HepG2 (cell line): ENCODE data around the gene PXYLP1. TPM values are rescaled to one million over a fixed set of nuclear protein-coding genes. Genes with fewer than 3 reads are reported as not detected.

Experiments
- ATF1 ChIP-seq: IDR thresholded peaks from 2 replicates; pipeline ENCODE4 v1.6.1; 2016; ENCODE audit warnings: mild to moderate bottlenecking, control low read depth
- CBX1 ChIP-seq: IDR thresholded peaks from one replicate; pipeline ENCODE4 v1.6.1; 2016; ENCODE audit warnings: antibody characterized with exemption, low read depth
- ETV5 ChIP-seq: IDR thresholded peaks from 2 replicates; pipeline ENCODE4 v1.6.1; 2018; ENCODE audit warnings: missing biosample characterization, missing genetic modification reagents, inconsistent platforms, borderline replicate concordance
- FOXO1 ChIP-seq: sonication (generic); formaldehyde crosslinking; IDR thresholded peaks from 2 replicates; pipeline ENCODE4 v1.4.0; 2020; ENCODE audit warnings: missing genetic modification reagents
- HMG20B ChIP-seq: conservative IDR thresholded peaks from 2 replicates; pipeline ENCODE4 v1.6.1; 2016; ENCODE audit warnings: missing genetic modification reagents, missing compliant biosample characterization
- KAT2B ChIP-seq: fragments of 150-350 bp; IDR thresholded peaks from 2 replicates; pipeline ENCODE4 v1.6.1; 2014; ENCODE audit warnings: low read depth, low read length, borderline replicate concordance
- KLF16 ChIP-seq, 2 experiments: sonication (generic) in 1 of 2; formaldehyde crosslinking in 1 of 2; IDR thresholded peaks; 2 replicates each; pipeline versions ENCODE4 v1.6.1 to v1.8.0; 2016 to 2023; ENCODE audit warnings: missing genetic modification reagents in 2 of 2, missing compliant biosample characterization in 1 of 2
- MIER3 ChIP-seq: IDR thresholded peaks from 2 replicates; pipeline ENCODE4 v1.6.1; 2016; ENCODE audit warnings: missing compliant biosample characterization, borderline replicate concordance
- RXRA ChIP-seq: sonication (generic); formaldehyde crosslinking; IDR thresholded peaks from 2 replicates; pipeline ENCODE4 v1.5.1; 2020; ENCODE audit warnings: missing genetic modification reagents
- SMAD3 ChIP-seq: sonication (generic); formaldehyde crosslinking; IDR thresholded peaks from 2 replicates; pipeline ENCODE4 v1.4.0; 2020; ENCODE audit warnings: missing genetic modification reagents
- TMF1 ChIP-seq: sonication (generic); formaldehyde crosslinking; IDR thresholded peaks from 2 replicates; pipeline ENCODE4 v1.8.1; 2022; ENCODE audit warnings: low read depth, missing genetic modification reagents
- TRAFD1 ChIP-seq: sonication (generic); formaldehyde crosslinking; IDR thresholded peaks from 2 replicates; pipeline ENCODE4 v1.5.1; 2020; ENCODE audit warnings: missing genetic modification reagents, mild to moderate bottlenecking, borderline replicate concordance
- ZFP36L2 ChIP-seq: sonication (generic); formaldehyde crosslinking; IDR thresholded peaks from 2 replicates; pipeline ENCODE4 v1.4.0; 2020; ENCODE audit warnings: missing genetic modification reagents
- ZKSCAN1 ChIP-seq: fragments of 150-350 bp; IDR thresholded peaks from 2 replicates; pipeline ENCODE4 v1.6.1; 2014; ENCODE audit warnings: low read length
- ZNF343 ChIP-seq: sonication (generic); formaldehyde crosslinking; IDR thresholded peaks from 2 replicates; pipeline ENCODE4 v1.4.0; 2020; ENCODE audit warnings: mild to moderate bottlenecking, missing genetic modification reagents
- ZNF354B ChIP-seq: sonication (generic); formaldehyde crosslinking; IDR thresholded peaks from 2 replicates; pipeline ENCODE4 v1.8.0; 2022; ENCODE audit warnings: mild to moderate bottlenecking, missing genetic modification reagents
- ZNF44 ChIP-seq: sonication (generic); formaldehyde crosslinking; IDR thresholded peaks from 2 replicates; pipeline ENCODE4 v1.5.1; 2020; ENCODE audit warnings: mild to moderate bottlenecking, missing genetic modification reagents
- ZNF530 ChIP-seq: sonication (generic); formaldehyde crosslinking; IDR thresholded peaks from 2 replicates; pipeline ENCODE4 v1.5.0; 2020; ENCODE audit warnings: low read depth, mild to moderate bottlenecking, missing genetic modification reagents
- ZNF552 ChIP-seq: sonication (generic); formaldehyde crosslinking; IDR thresholded peaks from 2 replicates; pipeline ENCODE4 v1.9.0; 2022; ENCODE audit warnings: missing genetic modification reagents, mild to moderate bottlenecking, borderline replicate concordance
- ZNF629 ChIP-seq: sonication (generic); formaldehyde crosslinking; conservative IDR thresholded peaks from 2 replicates; pipeline ENCODE4 v1.5.0; 2020; ENCODE audit warnings: missing genetic modification reagents
- polyA plus RNA-seq, 8 experiments: library from polyadenylated mRNA; depleted of rRNA in 3 of 8; stranded (reverse) in 7 of 8; unstranded in 1 of 8; fragments of >200 nt; fragmentation: Illumina TruSeq in 4 of 8; extraction: Trizol in 4 of 8; gene quantifications; 2 replicates each; pipeline versions ENCODE4 v1.2.1 to v1.2.3, GENCODE V29; 2011 to 2016; ENCODE audit warnings: low read depth in 4 of 8, missing spikeins in 1 of 8, mixed read lengths in 1 of 8; ENCODE audit not compliant: insufficient read depth in 1 of 8
- total RNA-seq, 5 experiments: library from RNA; depleted of rRNA; stranded (reverse); fragments of >200 nt; fragmentation: Illumina TruSeq; extraction: Trizol; gene quantifications; 2 replicates each; pipeline ENCODE4 v1.2.3, GENCODE V29; 2016; ENCODE audit warnings: low read depth in 1 of 5
- TF ChIP-seq, protein P1 (sequence below), 2 experiments: sonication (generic) in 1 of 2; formaldehyde crosslinking in 1 of 2; IDR thresholded peaks; 2 replicates each; pipeline versions ENCODE4 v1.6.1 to v1.9.0; 2014 to 2022; ENCODE audit warnings: antibody characterized with exemption in 1 of 2, borderline replicate concordance in 1 of 2, inconsistent platforms in 1 of 2, low read depth in 1 of 2, missing genetic modification reagents in 1 of 2
- TF ChIP-seq, protein P2 (sequence below): sonication (generic); formaldehyde crosslinking; IDR thresholded peaks from 2 replicates; pipeline ENCODE4 v1.8.1; 2023; ENCODE audit warnings: missing genetic modification reagents, mild to moderate bottlenecking, borderline replicate concordance
- TF ChIP-seq, protein P3 (sequence below): sonication (generic); formaldehyde crosslinking; IDR thresholded peaks from 2 replicates; pipeline ENCODE4 v1.4.0; 2020; ENCODE audit warnings: missing genetic modification reagents, borderline replicate concordance

PXYLP1 gene
- total and polyA plus RNA-seq, 2 of the 13 experiments (the other 11 are each of a cell fraction or from before 2014, with no cell fraction given): 4.9 to 8.1 TPM

DNA sequence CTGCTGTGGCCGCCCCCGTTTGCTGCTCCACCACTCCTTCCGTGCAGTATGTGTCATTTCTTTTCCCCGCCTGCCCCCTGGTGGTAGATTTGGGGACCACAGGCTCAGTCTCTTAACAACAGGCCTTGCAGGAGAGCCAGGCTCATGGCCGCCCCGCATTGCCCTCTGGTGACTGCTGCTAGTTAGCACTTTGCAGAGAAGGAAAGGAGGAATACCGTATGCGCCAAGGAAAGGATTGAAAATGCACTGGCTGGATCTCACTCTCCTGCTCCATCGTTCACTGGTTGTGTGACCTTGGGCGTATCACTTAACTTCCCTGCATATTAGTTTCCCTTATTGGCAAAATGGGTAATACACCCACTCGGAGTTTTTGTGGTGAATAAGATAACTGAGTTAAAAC, 39.3 kb upstream of the PXYLP1 start (continued):
- TF ChIP-seq ZNF629 (CRISPR knock-in tag): no peak
- TF ChIP-seq ATF1: no peak
- TF ChIP-seq, protein P1, sequence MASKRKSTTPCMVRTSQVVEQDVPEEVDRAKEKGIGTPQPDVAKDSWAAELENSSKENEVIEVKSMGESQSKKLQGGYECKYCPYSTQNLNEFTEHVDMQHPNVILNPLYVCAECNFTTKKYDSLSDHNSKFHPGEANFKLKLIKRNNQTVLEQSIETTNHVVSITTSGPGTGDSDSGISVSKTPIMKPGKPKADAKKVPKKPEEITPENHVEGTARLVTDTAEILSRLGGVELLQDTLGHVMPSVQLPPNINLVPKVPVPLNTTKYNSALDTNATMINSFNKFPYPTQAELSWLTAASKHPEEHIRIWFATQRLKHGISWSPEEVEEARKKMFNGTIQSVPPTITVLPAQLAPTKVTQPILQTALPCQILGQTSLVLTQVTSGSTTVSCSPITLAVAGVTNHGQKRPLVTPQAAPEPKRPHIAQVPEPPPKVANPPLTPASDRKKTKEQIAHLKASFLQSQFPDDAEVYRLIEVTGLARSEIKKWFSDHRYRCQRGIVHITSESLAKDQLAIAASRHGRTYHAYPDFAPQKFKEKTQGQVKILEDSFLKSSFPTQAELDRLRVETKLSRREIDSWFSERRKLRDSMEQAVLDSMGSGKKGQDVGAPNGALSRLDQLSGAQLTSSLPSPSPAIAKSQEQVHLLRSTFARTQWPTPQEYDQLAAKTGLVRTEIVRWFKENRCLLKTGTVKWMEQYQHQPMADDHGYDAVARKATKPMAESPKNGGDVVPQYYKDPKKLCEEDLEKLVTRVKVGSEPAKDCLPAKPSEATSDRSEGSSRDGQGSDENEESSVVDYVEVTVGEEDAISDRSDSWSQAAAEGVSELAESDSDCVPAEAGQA (IDR thresholded peaks at IDR 0.05; ENCODE audit: low read depth): no peak
- TF ChIP-seq, protein P1 (CRISPR knock-in tag; IDR thresholded peaks at IDR 0.05; ENCODE audit: borderline replicate concordance): no peak
- TF ChIP-seq KLF16 (CRISPR knock-in tag; IDR thresholded peaks at IDR 0.05): peak in 1 of 2 experiments; percentile 25; a peak in 1 of 4 replicates
- TF ChIP-seq, protein P2, sequence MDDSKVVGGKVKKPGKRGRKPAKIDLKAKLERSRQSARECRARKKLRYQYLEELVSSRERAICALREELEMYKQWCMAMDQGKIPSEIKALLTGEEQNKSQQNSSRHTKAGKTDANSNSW: no peak
- no peak for TF ChIP-seq CBX1
- TF ChIP-seq ZKSCAN1: no peak
- no peak for TF ChIP-seq ZNF343 (CRISPR knock-in tag)
- peak; percentile 76; the same call in 1 of the 2 replicates for TF ChIP-seq FOXO1
- TF ChIP-seq HMG20B (CRISPR knock-in tag): 0 out of 2 replicates have a peak, but pooled peaks have one; percentile 48
- 0 out of 2 replicates have a peak, but pooled peaks have one; percentile 33 for TF ChIP-seq ETV5 (CRISPR knock-in tag)
- TF ChIP-seq, protein P3, sequence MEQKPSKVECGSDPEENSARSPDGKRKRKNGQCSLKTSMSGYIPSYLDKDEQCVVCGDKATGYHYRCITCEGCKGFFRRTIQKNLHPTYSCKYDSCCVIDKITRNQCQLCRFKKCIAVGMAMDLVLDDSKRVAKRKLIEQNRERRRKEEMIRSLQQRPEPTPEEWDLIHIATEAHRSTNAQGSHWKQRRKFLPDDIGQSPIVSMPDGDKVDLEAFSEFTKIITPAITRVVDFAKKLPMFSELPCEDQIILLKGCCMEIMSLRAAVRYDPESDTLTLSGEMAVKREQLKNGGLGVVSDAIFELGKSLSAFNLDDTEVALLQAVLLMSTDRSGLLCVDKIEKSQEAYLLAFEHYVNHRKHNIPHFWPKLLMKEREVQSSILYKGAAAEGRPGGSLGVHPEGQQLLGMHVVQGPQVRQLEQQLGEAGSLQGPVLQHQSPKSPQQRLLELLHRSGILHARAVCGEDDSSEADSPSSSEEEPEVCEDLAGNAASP (CRISPR knock-in tag): no peak
- TF ChIP-seq ZNF530 (CRISPR knock-in tag): no peak
- TF ChIP-seq ZNF354B (CRISPR knock-in tag): no peak
- no peak for TF ChIP-seq ZNF44 (CRISPR knock-in tag)
- TF ChIP-seq RXRA (CRISPR knock-in tag): 0 out of 2 replicates have a peak, but pooled peaks have one; percentile 24
- TF ChIP-seq MIER3 (CRISPR knock-in tag): 0 out of 2 replicates have a peak, but pooled peaks have one; percentile 47
- no peak for TF ChIP-seq TRAFD1 (CRISPR knock-in tag)
- TF ChIP-seq ZNF552 (CRISPR knock-in tag): no peak
- no peak for TF ChIP-seq KAT2B
- no peak for TF ChIP-seq ZFP36L2 (CRISPR knock-in tag)
- 0 out of 2 replicates have a peak, but pooled peaks have one; percentile 57 for TF ChIP-seq SMAD3 (CRISPR knock-in tag)
- no peak for TF ChIP-seq TMF1 (CRISPR knock-in tag)
